A673 (cell line): ENCODE data around the gene CSKMT.

Experiments
- CTCF ChIP-seq: fragments of 300-800, 200-600 bp; sonication (generic); conservative IDR thresholded peaks from 2 replicates; pipeline ENCODE4 v1.5.1; 2017; ENCODE audit warnings: low read depth, mild to moderate bottlenecking, antibody characterized with exemption, low read length, moderate library complexity, mixed read lengths
- EZH2 ChIP-seq: fragments of 200-600 bp; sonication (generic); IDR thresholded peaks from 2 replicates; pipeline ENCODE4 v1.6.1; 2017; ENCODE audit warnings: borderline replicate concordance, low read depth, mild to moderate bottlenecking, mixed read lengths, antibody characterized with exemption, low read length; ENCODE audit not compliant: poor library complexity, severe bottlenecking

GRCh38 chr11:62702246-62702645 is 37.1 kb downstream of the CSKMT start:
- no peak for TF ChIP-seq CTCF
- no peak for TF ChIP-seq EZH2
